HG03342 (cell line): ENCODE data around the gene SCRN2.

Experiments
- ATAC-seq: cut with Tn5 transposase; IDR thresholded peaks from one replicate; pipeline ENCODE4 v1.9.1; 2021; ENCODE audit warnings: mild to moderate bottlenecking, moderate library complexity; ENCODE audit not compliant: unreplicated experiment

The SCRN2 gene

GRCh38 chr17:47840742-47841487, at the start of gene SCRN2:
Gene SCRN2 (minus strand): TSS chr17:47841273. CDS start chr17:47840843, 430 bp downstream.
- peak; percentile 85 for ATAC-seq

- ATAC-seq: peak; percentile 65
These were observed 48.9 kb upstream of the SCRN2 start for GRCh38 chr17:47889734-47890529.

GRCh38 chr17:47888293-47888692, 47.2 kb upstream of the SCRN2 start:
- ATAC-seq: no peak

GRCh38 chr17:47884905-47885730, 44.0 kb upstream of the SCRN2 start:
- ATAC-seq: no peak

- no peak for ATAC-seq
These were observed 43.3 kb upstream of the SCRN2 start for GRCh38 chr17:47884427-47884740.

GRCh38 chr17:47883589-47884426, 42.7 kb upstream of the SCRN2 start:
- no peak for ATAC-seq

GRCh38 chr17:47882695-47883588, 41.9 kb upstream of the SCRN2 start:
- ATAC-seq: no peak

- ATAC-seq: no peak
These were observed 41.2 kb upstream of the SCRN2 start for GRCh38 chr17:47882247-47882646.

GRCh38 chr17:47879776-47880454, 38.8 kb upstream of the SCRN2 start:
- ATAC-seq: no peak

GRCh38 chr17:47879028-47879585, 38.0 kb upstream of the SCRN2 start:
- no peak for ATAC-seq

GRCh38 chr17:47878203-47879027, 37.3 kb upstream of the SCRN2 start:
- no peak for ATAC-seq

- ATAC-seq: no peak
These were observed 36.4 kb upstream of the SCRN2 start for GRCh38 chr17:47877368-47878034.

- no peak for ATAC-seq
These were observed 34.2 kb upstream of the SCRN2 start for GRCh38 chr17:47875011-47875985.

GRCh38 chr17:47873200-47874090, 32.4 kb upstream of the SCRN2 start:
- ATAC-seq: no peak

- ATAC-seq: no peak
These were observed 31.6 kb upstream of the SCRN2 start for GRCh38 chr17:47872651-47873161.
